Activated CD8-positive, alpha-beta memory T cell treated with anti-CD3 and anti-CD28 coated beads, Interleukin-2, amount 50 U/mL, for 24 hours (primary cell): Measurements from ENCODE around the gene ZNF362.
"Not testable (repeated sequence)": the region's sequence is repeated elsewhere in the genome, so short reads cannot be mapped to it uniquely, and the experiment has no call there.

ENCODE experiments used
- DNase-seq: peaks from one replicate; pipeline ENCODE4 v3.0.0-alpha.2; 2020; ENCODE audit errors: extremely low read depth

The ZNF362 gene

DNA sequence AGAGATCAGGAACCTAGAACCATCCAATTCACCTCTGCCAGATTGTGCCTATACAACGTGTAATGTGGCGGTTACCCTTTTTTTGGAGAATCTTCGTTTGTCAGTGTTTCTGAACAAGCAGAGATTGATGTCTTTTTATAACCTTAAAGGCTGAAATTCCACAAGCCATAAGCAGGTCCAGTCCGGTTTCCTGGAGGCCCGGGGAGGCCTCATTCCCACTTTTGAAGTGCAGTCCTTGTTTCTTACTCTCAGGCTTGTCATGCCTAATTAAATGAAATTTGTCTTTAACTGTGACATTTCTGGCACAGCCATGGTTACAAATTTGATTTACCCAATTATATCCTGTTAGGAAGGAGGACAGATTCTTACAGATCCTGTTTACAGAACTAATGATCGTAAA lies 27.8 kb downstream of the ZNF362 start:
- no peak for DNase-seq

GRCh38 chr1:33286451-33287185 lies 30.3 kb downstream of the ZNF362 start:
- no peak for DNase-seq

- DNase-seq: no peak
Observed at GRCh38 chr1:33287317-33287716, 31.0 kb downstream of the ZNF362 start.

DNA sequence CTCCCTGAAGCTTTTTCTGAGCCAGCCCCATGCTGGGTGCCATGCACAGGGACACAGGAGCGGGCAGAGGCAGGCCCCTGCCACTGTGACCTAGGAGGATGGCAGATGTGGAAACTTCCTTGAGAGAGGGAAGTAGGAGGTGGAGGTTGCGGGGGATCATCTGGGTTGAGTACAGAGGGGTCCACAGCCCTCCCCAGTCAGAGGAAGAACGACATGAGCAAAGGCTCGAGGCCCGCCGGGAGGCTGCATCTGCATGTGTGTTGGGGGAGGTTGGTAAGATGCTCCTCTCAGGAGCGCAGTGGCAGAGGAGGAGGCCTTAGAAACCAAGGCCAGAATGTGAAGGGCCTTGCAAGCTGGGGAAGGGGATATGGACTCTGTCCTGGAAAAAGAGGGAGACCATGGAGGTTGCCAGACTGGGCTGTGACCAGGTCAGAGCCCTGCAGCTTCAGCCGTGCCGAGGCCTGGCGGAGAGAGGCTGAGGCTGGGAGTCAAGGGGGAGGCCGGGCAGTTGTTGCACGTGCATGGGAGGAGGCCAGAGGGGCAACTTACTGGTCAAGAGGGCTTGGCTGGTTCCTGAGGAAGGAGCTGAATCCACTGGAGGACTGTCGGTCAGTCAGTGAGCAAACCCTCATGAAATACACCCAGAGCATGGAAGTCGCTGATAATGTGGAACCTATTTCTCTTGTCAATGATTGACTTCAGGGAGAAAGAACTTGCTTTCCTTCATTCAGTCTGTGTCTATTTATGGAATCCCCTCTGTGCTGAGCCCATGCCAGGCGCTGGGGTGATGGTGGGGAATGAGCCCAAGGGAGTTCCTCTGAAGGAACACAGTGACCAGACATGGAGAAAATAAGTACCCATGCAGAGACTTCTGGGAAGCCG lies 32.9 kb downstream of the ZNF362 start:
- no peak for DNase-seq

- DNase-seq: no peak
Observed at GRCh38 chr1:33289858-33290154, 33.5 kb downstream of the ZNF362 start.

GRCh38 chr1:33290615-33291014 lies 34.3 kb downstream of the ZNF362 start:
- DNase-seq: not testable (repeated sequence)

DNA sequence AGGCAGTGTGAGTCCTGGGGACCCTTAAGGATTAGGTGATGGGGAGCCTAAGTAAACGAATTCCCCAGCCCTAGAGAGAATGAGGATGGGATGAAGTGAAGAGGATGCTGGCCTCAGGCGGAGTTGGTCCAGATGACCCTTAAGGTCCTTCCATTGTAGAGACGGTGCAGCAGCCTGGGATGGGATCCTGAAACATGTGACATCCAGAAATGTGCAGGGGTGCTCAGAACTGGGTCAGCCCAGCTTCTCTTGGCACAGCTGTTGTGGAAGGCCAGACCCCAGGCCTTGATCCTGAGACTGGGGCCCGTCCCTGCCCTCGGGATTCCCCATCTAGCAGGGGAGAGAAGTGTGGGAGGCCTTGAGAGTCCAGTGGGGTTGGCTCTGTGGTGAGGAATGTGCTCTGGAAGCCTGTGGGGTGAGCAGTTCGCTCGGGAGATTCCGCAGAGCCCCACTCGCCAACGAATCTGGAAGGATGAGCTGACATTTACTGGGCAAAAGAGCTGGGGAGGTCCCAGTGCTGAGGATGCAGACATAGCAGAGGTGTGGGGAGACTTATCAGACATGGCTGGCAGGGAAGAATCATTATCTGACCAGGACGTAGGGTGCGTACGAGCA lies 36.5 kb downstream of the ZNF362 start:
- no peak for DNase-seq

DNA sequence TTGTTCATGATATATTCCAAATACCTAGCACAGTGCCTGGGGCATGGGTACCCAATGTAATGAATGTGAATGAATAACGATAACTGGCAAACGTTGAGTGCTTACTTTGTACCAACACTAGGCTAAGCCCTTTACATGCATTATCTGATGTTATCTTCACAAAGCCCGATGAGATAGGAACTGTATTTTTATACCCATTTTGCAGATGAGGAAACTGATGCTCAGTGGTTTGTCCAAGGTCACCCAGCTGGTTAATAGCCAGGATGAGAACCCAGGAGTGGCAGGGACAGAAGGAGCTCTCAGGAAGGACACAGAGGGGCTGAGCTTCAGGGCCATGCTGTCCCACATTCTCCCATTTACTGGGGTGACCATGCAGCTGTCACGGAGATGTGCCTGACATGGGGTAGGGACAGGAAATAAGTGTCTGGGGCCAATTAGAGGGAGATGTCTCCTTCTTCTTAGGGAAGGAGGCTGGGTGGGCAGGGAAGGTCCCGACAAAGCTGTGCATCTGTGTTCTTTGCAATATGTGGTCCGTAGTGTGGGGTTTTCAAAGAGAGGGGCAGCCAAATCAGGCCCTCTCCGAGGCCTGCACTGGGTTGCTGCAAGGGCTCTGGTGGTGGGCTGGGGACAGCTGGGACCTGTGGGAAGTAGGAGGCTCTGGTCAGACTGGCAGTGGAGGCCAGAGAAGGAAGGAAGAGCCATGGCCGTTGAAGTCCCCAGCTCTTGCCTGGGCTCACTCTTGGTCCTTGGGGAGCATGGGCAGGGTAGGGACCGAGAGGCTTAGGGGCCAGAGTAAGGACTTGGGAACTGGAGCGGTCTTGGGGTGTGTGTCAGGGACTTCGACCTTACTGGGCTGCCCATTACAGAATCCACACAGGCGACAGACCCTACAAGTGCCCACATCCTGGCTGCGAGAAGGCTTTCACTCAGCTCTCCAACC lies 38.0 kb downstream of the ZNF362 start:
- no peak for DNase-seq

GRCh38 chr1:33295023-33295422 lies 38.7 kb downstream of the ZNF362 start:
- no peak for DNase-seq

GRCh38 chr1:33295450-33296081 lies 39.3 kb downstream of the ZNF362 start:
- peak; percentile 74 for DNase-seq

DNA sequence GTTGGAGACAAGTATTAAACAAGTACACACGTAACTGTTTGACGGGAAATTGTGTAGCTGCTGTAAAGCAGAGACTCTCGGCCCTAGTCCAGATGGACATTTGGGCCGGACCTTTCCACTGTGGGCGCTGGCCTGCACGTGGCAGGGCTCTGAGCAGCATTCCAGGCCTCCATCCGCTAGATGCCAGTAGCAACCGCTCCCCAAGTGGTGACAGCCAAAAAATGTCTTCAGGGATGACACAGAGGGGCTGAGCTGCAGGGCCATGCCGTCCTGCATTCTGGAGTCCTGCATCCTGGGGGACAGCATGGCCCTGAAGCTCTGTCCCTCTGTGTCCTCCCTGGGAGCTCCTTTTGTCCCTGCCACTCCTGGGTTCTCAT lies 39.8 kb downstream of the ZNF362 start:
- no peak for DNase-seq

DNA sequence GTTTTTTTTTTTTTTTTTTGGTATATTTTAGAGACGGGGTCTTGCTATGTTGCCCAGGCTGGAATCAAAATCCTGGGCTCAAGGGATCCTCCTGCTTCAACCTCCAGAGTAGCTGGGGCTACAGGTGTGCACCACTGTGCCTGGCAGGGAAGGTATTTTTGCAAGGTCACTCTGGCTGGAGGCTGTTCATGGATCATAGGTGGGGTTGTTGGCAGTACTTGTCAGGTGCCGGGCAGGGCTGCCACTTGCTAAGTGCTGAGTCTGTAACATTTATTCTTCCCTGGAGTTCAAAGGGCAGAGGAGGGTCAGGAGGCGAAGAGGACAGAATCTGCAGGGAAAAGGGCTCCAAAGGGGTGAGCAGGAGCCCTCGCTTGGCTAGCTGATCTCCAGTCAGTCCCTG lies 40.5 kb downstream of the ZNF362 start:
- DNase-seq: no peak

DNA sequence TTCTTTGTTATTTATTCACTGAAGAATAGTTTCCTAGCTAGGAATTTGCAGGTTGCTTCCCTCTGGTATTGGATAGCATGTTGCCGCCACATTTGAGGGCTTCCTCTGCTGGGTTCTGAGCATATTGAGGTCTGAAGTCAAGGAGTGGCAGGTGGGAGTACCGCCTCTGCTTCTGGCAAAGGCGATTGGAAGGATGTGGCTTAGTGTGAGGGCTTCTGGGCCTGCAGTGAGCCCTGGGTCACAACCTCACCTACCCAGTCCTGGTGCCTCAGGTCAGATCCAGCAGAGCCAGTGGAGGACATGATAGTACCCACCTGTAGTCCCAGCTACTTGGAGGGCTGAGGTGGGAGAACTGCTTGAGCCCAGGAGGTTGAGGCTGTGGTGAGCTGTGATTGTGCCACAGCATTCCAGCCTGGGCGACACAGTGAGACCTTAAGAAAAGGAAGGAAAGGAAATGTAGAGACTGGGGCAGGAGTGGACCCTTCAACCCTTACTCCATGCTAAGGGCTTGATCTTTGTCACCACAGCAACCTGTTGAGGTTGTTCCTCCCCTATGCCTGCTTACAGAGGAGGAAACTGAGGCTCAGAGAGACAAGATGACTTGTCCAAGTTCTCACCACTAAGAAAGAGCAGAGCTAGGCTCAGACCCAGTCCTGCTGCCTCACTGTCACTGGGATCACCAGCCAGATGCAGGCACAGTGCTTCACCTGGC lies 41.8 kb downstream of the ZNF362 start:
- DNase-seq: no peak

GRCh38 chr1:33298623-33299277 lies 42.5 kb downstream of the ZNF362 start:
- DNase-seq: peak; percentile 31

- DNase-seq: no peak
Observed at GRCh38 chr1:33299461-33300155, 43.3 kb downstream of the ZNF362 start.

DNA sequence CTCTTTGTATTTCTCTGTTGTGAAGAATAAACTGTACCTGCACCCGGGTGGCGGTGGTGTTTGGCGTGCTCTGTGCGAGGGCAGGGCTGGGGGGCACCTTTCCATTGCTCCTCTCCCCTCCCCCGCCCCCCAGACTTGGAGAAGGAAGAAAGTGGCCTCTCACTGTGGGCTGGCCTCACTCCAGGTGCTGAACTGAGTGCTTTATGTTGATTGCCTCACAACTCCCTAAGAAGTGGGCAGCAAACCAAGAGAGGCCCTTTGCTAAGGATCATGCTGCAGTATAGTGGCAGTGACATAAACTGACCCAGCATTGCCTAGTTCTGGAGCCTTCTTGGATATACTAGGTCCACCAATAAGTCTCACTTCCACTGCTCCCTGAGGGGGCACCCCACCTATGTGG lies 44.4 kb downstream of the ZNF362 start:
- DNase-seq: no peak

- DNase-seq: no peak
Observed at GRCh38 chr1:33301273-33301984, 45.1 kb downstream of the ZNF362 start.

DNA sequence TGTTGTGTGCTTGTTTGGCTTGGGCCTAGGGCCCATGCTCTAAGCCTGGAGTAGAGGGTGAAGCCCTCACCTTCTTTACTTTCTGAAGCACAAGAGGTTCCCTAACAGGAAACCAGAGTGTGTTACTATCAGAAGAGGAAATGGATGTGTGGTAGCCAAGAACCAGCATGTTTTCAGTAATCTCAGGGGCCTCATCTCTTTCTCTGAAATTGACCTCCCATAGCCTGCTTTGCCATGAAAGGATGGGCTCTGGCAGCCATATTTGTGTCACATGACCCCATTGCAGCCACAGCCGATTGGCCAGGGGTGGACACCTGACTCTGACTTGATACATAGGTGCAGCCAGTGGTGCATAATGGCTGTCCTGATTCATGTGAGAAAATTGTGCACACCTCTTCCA lies 46.0 kb downstream of the ZNF362 start:
- no peak for DNase-seq

- DNase-seq: no peak
Observed at GRCh38 chr1:33305016-33305415, 48.7 kb downstream of the ZNF362 start.
